HG02973 (cell line): ENCODE data around the gene MYH11.
"Not testable (repeated sequence)": the region's sequence is repeated elsewhere in the genome, so short reads cannot be mapped to it uniquely, and the experiment has no call there.

Experiments
- ATAC-seq: cut with Tn5 transposase; IDR thresholded peaks from one replicate; pipeline ENCODE4 v1.9.1; 2021; ENCODE audit warnings: moderate library complexity; ENCODE audit not compliant: unreplicated experiment

Gene MYH11

DNA sequence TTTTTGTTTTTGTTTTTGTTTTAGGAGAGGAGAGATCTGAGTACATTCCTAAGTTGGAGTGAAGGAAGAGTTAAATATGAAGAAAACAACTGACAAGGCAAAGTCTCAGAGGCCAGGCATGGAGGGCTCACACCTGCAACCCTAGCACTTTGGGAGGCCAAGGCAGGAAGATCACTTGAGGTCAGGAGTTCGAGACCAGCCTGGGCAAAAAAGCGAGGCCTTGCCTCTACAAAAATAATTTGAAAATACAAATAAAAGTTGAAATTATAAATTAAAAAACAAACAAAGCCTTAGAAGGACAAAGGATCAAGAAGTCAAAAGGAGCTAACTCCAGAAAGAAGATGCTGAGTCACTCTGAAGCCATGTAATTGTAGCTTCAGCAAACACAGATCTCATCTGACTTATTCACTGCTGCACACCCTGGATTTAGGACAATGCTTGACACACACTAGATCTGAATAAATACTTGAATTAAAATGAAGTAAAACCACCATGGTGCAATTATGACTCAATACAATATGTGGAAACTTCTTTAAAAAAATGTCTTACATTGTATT is 22.5 kb upstream of the MYH11 start:
- no peak for ATAC-seq

GRCh38 chr16:15876503-15876902 is 19.7 kb upstream of the MYH11 start:
- ATAC-seq = no peak

DNA sequence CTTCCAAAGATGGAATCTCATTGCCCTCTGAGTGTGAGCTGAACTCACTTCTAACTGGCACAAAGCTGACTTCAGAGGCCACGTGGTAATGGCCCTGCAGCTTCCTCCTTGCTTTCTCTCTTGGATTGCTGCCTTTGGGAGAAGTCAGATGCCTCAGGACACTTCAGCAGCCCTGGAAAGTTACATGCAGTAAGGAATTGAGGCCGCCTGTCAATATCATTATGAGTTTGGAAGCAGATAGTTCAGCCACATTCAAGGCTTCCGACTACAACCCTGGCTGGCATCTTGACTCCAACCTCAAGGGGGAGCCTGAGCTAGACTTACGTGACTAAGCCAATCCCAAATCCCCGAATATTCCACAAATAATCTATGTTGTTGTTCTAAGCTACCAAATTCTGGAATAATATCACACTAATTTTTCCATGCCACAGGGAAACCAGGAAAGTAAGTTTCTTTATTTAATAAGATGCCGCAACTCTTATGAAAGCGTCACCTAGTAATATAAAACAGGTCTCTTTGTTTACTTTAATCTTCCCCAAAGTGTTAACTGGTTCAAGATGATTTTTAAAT is 18.0 kb upstream of the MYH11 start:
- no peak for ATAC-seq

- ATAC-seq = no peak
These were observed 16.9 kb upstream of the MYH11 start for GRCh38 chr16:15873737-15874136.

GRCh38 chr16:15873301-15873700 is 16.5 kb upstream of the MYH11 start:
- ATAC-seq = no peak

GRCh38 chr16:15870011-15870410 is 13.2 kb upstream of the MYH11 start:
- ATAC-seq = no peak

GRCh38 chr16:15866451-15866850 is 9.6 kb upstream of the MYH11 start:
- ATAC-seq = no peak

DNA sequence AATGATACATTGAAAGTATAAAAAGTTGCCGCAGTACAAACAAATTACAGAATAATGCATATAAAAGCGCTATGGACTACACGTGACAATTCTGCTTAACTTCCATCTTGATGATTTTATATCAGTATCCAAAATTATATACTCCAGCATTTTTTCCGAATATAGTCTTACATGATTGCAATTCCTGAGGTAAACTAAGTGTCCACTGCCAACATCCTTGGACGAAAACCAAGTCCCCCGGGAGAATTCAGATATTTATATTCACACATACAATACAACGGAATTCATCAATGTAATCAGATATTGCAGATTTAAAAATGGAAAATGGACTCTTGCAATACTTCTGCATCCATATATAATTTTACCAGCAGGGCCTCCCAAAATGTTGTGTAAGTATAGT is 8.9 kb upstream of the MYH11 start:
- ATAC-seq = no peak

GRCh38 chr16:15864939-15865338 is 8.1 kb upstream of the MYH11 start:
- ATAC-seq = no peak

DNA sequence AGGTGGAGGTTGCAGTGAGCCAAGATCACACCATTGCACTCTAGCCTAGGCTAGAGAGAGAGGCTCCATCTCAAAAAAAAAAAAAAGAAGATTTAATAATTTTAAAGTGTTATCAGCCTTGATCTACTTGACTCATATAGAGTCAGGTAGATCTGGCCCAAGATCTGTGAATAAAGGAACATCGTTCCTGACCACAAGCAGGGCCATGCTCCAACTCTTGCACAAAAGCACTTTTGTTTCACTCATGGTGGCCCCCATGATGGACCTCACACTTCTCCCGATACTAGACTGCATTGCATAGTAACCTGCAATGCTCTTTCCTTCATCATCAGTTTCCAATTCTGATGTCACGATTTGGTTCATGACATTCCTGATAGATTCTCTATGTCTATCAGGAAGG is 5.2 kb upstream of the MYH11 start:
- ATAC-seq = no peak

DNA sequence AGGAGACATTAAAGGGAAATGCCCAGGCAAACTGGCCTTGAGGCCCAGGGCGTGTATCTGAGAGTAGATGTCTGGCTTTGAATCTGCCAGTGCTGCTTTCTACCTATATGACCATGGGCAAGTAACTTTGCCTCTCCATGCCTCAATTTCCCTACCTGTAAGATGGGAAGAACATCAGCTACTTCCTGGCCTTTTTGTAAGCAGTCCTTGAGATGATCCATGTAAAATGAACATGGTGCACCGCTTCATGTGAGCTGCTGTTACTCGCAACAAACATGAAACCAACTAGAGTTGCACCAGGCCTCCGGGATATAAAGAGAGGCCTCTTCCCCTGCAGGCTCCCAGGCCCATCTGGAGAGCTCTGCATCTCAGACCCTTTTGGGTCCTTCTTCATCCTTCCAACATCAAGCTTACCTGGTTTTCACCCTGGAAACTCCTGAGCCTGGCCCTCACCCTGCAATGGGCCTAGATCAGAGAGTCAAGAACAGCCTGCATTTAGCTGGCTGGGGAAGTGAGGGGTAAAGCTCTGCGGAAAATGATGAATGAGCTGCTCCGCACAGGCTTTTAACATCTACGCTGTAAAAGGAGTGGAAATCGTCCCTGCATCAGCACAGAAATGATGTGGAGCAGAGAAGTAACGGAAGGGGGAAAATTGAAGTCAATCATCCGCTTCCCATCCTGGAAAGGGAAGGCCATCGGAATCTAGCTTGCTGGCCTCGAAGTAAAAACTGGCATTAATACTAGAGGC is 2.3 kb upstream of the MYH11 start:
- no peak for ATAC-seq

GRCh38 chr16:15857724-15858560 is 1.1 kb upstream of the MYH11 start:
- no peak for ATAC-seq

DNA sequence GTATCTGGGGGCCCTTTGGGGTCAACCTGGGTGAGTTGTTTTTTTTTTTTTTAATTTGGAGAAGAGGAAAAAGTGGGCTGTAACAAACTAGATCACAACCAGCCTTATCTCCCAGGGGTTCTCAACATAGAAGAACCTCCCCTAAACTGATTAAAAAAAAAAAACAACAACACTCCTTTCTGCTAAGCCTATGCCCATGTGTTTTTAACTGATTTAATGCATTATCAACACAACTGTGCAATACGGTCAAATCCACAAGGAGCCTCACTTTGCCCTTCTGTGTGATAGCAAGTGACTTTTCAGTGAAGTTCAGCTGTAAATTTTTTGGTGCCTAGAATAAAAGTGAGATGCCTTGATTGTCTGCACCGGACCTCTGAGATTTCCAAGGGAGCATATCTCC is 646 bp downstream of the MYH11 start:
- ATAC-seq = no peak

- ATAC-seq = peak; percentile 71
These were observed 1.2 kb downstream of the MYH11 start for GRCh38 chr16:15855704-15856003.

- no peak for ATAC-seq
These were observed 1.7 kb downstream of the MYH11 start for GRCh38 chr16:15854906-15855703.

GRCh38 chr16:15854061-15854460 is 2.8 kb downstream of the MYH11 start:
- ATAC-seq = no peak

DNA sequence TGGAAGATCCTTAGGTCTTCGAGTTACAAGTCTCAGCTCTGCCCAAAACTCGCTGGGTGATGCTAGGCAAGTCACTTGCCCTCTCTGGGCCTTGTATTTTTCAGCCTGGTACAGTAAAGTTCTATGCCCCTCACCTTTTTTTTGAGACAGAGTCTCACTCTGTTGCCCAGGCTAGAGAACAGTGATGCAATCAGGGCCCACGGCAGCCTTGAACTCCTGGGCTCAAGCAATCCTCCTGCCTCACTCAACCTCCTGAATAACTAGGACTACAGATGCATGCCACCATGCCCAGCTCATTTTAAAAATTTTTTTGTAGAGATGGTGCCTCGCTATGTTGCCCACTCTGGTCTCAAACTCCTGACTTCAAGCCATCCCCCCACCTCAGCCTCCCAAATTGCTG is 3.8 kb downstream of the MYH11 start:
- ATAC-seq = no peak

GRCh38 chr16:15850555-15850954 is 6.3 kb downstream of the MYH11 start:
- not testable (repeated sequence) for ATAC-seq

DNA sequence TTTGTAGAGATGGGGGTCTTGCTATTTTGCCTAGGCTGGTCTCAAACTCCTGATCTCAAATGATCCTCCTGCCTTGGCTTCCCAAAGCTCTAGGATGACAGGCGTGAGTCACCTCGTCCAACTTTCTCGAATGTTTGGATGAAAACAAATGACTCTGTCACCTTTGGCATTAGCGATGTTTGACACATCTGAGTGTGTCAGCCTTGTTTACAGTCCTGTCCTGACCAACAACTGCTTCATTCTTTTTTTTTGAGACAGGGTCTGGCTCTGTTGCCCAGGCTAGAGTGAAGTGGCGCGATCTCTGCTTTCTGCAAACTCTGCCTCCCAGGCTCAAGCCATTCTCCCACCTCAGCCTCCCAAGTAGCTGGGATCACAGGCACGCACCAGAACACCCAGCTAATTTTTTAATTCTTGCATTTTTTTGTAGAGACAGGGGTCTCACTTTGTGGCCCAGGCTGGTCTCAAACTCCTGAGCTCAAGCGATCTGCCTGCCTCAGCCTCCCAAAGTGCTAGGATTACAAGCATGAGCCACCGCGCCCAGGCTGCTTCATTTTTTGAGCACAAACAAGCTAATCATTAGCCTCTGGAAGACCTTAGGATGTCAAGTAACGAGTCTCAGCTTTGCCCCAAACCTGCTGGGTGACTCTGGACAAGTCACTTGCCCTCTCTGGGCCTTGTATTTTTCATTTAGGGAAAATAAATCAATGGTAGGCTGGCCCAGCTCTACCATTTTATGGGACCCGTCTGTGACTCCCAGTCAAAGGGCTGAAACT is 7.4 kb downstream of the MYH11 start:
- no peak for ATAC-seq

DNA sequence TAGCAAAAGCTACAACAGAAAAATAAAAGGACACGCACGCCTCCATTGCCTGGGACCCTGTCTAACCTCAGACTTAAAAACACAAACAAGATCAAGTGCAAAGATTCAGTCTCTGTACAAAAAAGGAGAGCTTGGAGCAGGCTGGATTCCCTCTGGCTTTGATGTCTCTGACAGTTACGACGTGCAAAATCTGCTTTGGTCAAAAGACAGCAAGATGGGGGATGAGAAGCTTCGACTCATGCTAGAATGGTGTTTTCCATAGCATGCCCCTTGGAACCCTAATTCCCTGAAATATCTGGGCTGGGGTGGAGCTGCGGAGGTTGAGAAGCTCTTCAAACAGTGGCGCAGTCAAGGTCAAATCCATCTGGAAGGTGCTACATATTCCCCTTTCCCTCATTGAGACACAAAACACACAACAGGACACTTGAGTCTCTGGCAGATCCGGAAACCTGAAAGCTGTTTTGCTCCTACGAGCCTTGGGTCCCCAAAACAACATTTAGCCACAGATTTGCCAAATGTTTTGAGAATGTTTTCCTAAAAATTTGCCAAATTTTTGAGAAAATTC is 9.1 kb downstream of the MYH11 start:
- ATAC-seq = no peak
